NCI-H226 (cell line): ENCODE measurements around the gene ADISSP.

Experiments used
- DNase-seq: peaks from one replicate; pipeline ENCODE4 v3.0.0-alpha.2; 2015

ADISSP gene

GRCh38 chr20:3778976-3779375 lies 11.4 kb upstream of the ADISSP start:
- DNase-seq = no peak

GRCh38 chr20:3777716-3778629 lies 10.4 kb upstream of the ADISSP start:
- no peak for DNase-seq

GRCh38 chr20:3777381-3777715 lies 9.8 kb upstream of the ADISSP start:
- DNase-seq = no peak

GRCh38 chr20:3775457-3776108 lies 8.0 kb upstream of the ADISSP start:
- DNase-seq = no peak

- DNase-seq = no peak
Observed at GRCh38 chr20:3771552-3772058, 4.1 kb upstream of the ADISSP start.

GRCh38 chr20:3768342-3769130 lies 983 bp upstream of the ADISSP start:
- DNase-seq = peak; percentile 46

GRCh38 chr20:3767110-3767426 lies 485 bp downstream of the ADISSP start:
- DNase-seq = no peak

GRCh38 chr20:3766422-3767109 lies 987 bp downstream of the ADISSP start:
- DNase-seq = no peak

- no peak for DNase-seq
Observed at GRCh38 chr20:3765171-3765882, 2.2 kb downstream of the ADISSP start.

GRCh38 chr20:3764659-3765058 lies 2.9 kb downstream of the ADISSP start:
- no peak for DNase-seq

- no peak for DNase-seq
Observed at GRCh38 chr20:3763671-3764601, 3.6 kb downstream of the ADISSP start.

- no peak for DNase-seq
Observed at GRCh38 chr20:3760655-3761348, 6.8 kb downstream of the ADISSP start.

GRCh38 chr20:3759884-3760283 lies 7.7 kb downstream of the ADISSP start:
- DNase-seq = no peak

GRCh38 chr20:3759316-3759823 lies 8.2 kb downstream of the ADISSP start:
- DNase-seq = no peak

GRCh38 chr20:3758566-3758965 lies 9.0 kb downstream of the ADISSP start:
- no peak for DNase-seq

GRCh38 chr20:3757268-3757667 lies 10.3 kb downstream of the ADISSP start:
- no peak for DNase-seq

GRCh38 chr20:3755814-3756480 lies 11.6 kb downstream of the ADISSP start:
- DNase-seq = no peak

GRCh38 chr20:3755269-3755668 lies 12.3 kb downstream of the ADISSP start:
- DNase-seq = no peak

- no peak for DNase-seq
Observed at GRCh38 chr20:3754276-3754630, 13.3 kb downstream of the ADISSP start.
